SKM-1 (cell line): ENCODE measurements around the gene NOD2.

Experiments used
- DNase-seq: peaks from one replicate; lab custom pipeline; 2025; ENCODE audit not compliant: unreplicated experiment; lab: John Stamatoyannopoulos, UW

The NOD2 gene

GRCh38 chr16:50741225-50741780 is 47.9 kb downstream of the NOD2 start:
- no peak for DNase-seq

DNA sequence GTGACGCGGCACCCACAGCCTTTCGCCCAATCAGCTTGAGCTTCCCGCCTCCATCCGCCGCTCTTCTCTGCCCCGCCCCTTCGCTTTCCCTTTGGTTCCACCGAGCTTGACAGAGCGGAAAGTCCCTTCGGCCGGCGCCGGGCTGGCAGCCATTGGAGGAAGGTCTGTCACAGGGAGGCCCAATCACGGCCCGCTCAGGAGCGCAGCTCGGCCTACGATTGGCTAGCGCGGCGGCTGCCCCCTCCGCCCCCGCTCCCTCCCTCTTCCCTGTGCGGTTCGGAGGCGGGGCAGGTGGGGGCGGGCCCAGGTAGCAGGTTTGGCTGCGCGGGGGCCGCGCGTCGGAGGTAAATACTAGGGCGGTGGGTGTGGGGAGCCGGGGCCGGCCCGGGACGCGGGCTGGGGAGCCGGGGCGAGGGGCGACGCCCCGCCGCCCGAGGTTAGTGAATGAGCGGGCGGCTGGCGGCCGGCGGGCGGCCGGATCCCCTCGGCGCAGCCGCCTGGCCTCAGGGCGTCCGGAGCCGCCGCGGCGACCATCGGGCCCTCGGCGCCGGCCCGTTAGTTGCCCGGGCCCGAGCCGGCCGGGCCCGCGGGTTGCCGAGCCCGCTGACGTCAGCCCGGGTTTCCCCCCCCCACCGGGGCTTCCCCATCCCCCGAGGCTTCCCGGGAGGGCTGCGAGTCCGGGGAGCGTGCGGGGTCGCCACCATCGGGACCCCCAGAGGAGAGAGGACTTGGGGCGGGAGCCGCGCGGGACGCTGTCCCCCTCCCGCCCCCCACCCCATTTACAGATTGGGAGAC is 48.6 kb downstream of the NOD2 start, which contains the start of gene CYLD:
Gene CYLD, plus strand, starts transcription at position 306 of the 795 bp plus-strand sequence. CDS start 7,613 bp downstream, outside the sequence.
- peak; percentile 99 for DNase-seq

- no peak for DNase-seq
These were observed 49.3 kb downstream of the NOD2 start for GRCh38 chr16:50742576-50743200.

- DNase-seq: no peak
These were observed 50.3 kb downstream of the NOD2 start for GRCh38 chr16:50743581-50744225.

- DNase-seq: no peak
These were observed 51.5 kb downstream of the NOD2 start for GRCh38 chr16:50744881-50745280.

DNA sequence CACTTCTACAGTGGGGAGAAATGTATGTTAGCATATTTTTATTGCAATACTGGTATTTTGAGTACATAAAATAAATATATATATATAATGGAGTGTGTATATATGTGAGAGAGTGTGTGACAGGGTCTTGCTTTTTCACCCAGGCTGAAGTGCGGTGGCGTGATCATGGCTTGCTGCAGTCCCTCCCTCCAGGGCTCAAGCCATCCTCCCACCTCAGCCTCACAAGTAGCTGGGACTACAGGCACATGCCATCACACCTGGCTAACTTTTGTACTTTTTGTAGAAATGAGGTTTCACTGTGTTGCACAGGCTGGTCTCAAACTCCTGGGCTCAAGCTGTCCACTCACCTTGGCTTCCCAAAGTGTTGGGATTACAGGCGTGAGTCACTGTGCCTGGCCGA is 52.5 kb downstream of the NOD2 start:
- no peak for DNase-seq

GRCh38 chr16:50747207-50747956 is 54.0 kb downstream of the NOD2 start:
- DNase-seq: peak; percentile 60

- DNase-seq: no peak
These were observed 58.1 kb downstream of the NOD2 start for GRCh38 chr16:50751528-50751927.

DNA sequence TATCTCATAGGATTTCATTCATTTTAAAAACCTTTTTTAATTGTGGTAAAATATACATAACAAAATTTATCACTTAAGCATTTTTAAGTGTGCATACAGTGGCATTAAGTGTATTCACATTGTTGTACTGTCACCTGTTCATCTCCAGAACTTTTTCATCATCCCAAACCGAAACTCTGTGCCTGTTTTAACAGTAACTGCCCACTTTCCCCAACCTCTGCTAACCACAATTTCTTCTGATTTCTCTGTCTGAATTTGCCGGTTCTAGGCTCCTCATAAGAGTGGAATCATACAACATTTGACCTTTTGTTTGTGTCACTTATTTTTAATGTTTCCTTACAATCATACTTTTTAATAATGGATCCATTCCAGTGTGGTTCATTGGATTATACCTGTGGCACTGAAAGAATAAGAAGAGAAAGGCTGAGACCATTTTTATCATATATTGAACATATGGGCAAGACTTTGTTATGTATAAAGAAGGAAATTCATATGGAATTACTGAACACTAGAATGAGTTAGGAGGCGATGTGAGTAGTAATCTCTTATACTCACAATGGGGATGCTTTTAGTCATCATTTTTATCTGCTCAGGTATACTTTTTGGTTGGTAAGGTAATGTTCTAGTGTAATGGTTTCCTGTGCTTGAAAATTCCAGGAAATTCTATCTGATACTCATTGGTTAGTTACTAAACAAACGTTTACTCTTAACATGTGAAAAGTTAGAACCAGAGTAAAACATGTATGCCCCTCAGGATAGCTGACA is 59.2 kb downstream of the NOD2 start:
- no peak for DNase-seq

DNA sequence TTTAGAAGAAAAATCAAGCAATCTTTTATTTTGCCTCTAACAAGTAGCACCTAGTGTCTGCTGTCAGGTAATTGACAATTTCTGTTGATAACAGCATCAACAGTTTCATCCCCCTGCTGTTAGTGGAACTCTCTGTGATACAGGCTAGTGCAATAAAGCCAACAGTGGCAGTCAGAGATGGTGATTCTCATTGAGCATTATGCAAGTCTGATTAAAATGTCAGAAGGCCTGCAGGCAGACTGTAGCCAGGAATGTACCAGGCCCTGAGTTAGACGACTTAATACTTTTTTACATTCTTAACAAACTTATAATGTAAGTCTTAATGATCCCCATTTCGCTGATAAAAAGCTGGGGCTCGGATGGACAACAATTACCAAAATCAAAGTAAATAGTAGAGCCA is 63.1 kb downstream of the NOD2 start:
- no peak for DNase-seq

DNA sequence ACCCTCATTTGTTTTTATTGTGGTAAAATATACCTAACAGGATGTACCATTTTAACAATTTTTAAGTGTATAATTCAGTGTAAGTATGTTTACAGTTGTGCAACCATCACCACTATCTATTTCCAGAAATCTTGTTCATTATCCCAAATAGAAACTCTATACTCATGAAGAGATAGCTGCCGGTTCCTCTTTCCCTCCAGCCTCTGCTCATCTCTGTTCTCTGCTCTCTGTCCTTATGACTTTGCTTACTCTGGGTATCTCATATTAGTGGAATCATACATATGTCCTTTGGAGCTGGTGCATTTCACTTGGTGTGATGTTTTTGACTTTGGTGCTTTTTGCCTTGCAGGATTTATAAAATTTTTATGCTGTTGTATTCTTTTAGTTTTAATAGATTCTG is 67.9 kb downstream of the NOD2 start:
- DNase-seq: no peak

DNA sequence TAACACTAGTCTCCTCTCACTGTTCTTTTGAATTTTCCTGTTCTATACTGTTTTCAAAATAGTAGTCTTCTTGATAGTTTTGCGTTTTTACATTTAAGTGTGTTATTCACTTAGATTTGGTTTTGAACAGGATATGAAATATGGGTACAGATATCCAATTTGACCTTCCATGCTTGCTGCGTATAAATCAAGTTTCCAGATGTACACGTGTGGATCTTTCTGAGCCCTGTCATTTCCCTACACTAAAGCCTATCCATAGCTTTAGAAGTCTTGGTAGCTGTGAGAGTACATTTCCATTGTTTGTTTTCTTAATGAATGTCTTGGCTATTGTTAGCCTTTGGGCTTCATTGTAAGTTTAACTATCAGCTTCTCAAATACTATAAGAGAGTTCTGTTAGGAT is 68.8 kb downstream of the NOD2 start:
- no peak for DNase-seq

- DNase-seq: no peak
These were observed 69.8 kb downstream of the NOD2 start for GRCh38 chr16:50763211-50763610.

GRCh38 chr16:50765260-50765659 is 71.9 kb downstream of the NOD2 start:
- DNase-seq: no peak

DNA sequence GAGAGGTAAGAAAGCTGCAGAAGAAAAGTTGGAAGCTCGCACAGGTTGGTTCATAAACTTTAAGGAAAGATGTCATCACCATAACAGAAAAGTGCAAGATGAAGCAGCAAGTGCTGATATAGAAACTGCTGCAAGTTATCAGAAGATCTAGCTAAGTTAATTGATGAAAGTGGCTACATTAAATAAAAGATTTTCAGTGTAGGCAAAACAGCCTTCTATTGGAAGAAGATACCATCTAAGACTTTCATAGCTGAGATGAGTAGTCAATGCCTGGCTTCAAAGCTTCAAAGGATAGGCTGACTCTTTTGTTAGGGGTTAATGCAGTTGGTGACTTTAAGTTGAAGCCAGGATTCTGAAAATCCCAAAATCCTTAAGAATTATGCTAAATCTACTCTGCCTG is 72.5 kb downstream of the NOD2 start:
- DNase-seq: no peak

DNA sequence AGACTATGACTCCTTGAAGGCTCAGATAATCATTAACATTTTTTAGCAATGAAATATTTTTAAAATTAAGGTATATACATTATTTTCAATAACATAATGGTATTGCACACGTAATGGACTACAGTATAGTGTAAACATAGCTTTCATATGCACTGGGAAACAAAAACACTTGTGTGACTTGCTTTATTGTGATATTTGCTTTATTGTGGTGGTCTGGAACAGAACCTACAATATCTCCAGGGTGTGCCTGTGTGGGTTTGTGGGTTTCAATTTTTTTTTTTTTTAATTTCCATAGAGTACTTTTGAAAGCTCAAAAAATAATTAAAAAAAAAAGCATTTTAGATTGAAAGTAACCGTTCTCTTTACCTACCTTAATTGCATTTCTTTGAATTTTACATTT is 73.8 kb downstream of the NOD2 start:
- no peak for DNase-seq

GRCh38 chr16:50771366-50771765 is 78.0 kb downstream of the NOD2 start:
- DNase-seq: no peak

GRCh38 chr16:50774405-50774804 is 81.0 kb downstream of the NOD2 start:
- DNase-seq: no peak

GRCh38 chr16:50774960-50775359 is 81.6 kb downstream of the NOD2 start:
- DNase-seq: no peak

DNA sequence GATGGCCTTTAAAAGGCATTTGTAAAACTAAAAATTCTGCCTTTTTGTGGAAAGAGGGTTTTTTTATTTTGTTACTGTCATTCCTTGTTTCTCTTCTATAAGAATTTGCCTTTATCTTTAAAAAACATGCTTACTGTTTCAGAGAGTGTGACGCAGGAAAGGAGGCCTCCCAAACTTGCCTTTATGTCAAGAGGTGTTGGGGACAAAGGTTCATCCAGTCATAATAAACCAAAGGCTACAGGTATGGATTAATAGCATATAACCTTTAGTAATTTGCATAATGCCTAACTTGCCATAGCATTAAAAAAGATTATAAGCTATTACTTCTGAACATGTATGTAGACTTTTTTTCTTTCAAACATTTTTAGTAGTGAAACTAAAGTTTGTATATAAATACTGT is 82.6 kb downstream of the NOD2 start:
- no peak for DNase-seq
